Liver (tissue), 9 donors: ENCODE results near the gene GALNT10. TPM values are rescaled to one million over a fixed set of nuclear protein-coding genes. Genes with fewer than 3 reads are reported as not detected.

Source experiments
- DNase-seq: peaks from one replicate; pipeline ENCODE4 v3.0.0-alpha.2; 2017; ENCODE audit warnings: low spot score
- H3K27ac ChIP-seq, 2 donors: one replicate each; pipeline ENCODE4 v1.7.0; 2013; ENCODE audit warnings: inconsistent platforms in 2 of 2, low read length in 2 of 2, control low read depth in 1 of 2, low read depth in 1 of 2, mild to moderate bottlenecking in 1 of 2
- H3K27me3 ChIP-seq, 4 donors: one replicate each; pipeline versions ENCODE4 v1.6.1 to v1.7.0; 2013; ENCODE audit warnings: low read length in 3 of 4, inconsistent platforms in 1 of 4, mild to moderate bottlenecking in 1 of 4, moderate library complexity in 1 of 4; ENCODE audit not compliant: control insufficient read depth in 4 of 4, insufficient read depth in 4 of 4
- H3K36me3 ChIP-seq, 4 donors: one replicate each; pipeline versions ENCODE4 v1.6.1 to v1.7.0; 2013; ENCODE audit warnings: low read length in 3 of 4, mild to moderate bottlenecking in 3 of 4, low read depth in 1 of 4, moderate library complexity in 1 of 4; ENCODE audit not compliant: control insufficient read depth in 4 of 4, insufficient read depth in 3 of 4
- H3K4me1 ChIP-seq, 4 donors: one replicate each; pipeline versions ENCODE4 v1.6.1 to v1.7.0; 2013; ENCODE audit warnings: low read length in 3 of 4, mild to moderate bottlenecking in 3 of 4, moderate library complexity in 1 of 4; ENCODE audit not compliant: control insufficient read depth in 4 of 4, insufficient read depth in 4 of 4
- H3K4me3 ChIP-seq, 3 donors: one replicate each; pipeline versions ENCODE4 v1.6.1 to v1.7.0; 2013; ENCODE audit warnings: low read length in 3 of 3, control low read depth in 1 of 3, low read depth in 1 of 3, mild to moderate bottlenecking in 1 of 3
- H3K9ac ChIP-seq, 2 donors: one replicate each; pipeline ENCODE4 v1.7.0; 2013; ENCODE audit warnings: low read length in 2 of 2, mild to moderate bottlenecking in 2 of 2, moderate library complexity in 2 of 2, control low read depth in 1 of 2, low read depth in 1 of 2
- H3K9me3 ChIP-seq, 4 donors: one replicate each; pipeline versions ENCODE4 v1.6.1 to v1.7.0; 2013; ENCODE audit warnings: low read length in 3 of 4; ENCODE audit not compliant: control insufficient read depth in 4 of 4
- CTCF ChIP-seq: fragments of 150-350 bp; IDR thresholded peaks from 2 replicates; pipeline ENCODE4 v1.5.1; 2017; ENCODE audit warnings: improper control_type of control experiment, low read depth, low read length; ENCODE audit not compliant: missing input control
- EGR1 ChIP-seq, 2 donors: IDR thresholded peaks; 2 replicates each; pipeline ENCODE4 v1.6.1; 2016 to 2018; ENCODE audit warnings: antibody characterized with exemption in 2 of 2, low read depth in 2 of 2
- FOXA1 ChIP-seq: IDR thresholded peaks from 2 replicates; pipeline ENCODE4 v1.6.1; 2016; ENCODE audit warnings: antibody characterized with exemption
- FOXA2 ChIP-seq: IDR thresholded peaks from 2 replicates; pipeline ENCODE4 v1.6.1; 2016; ENCODE audit warnings: antibody characterized with exemption
- GABPA ChIP-seq, 2 donors: IDR thresholded peaks in 1 of 2; conservative IDR thresholded peaks in 1 of 2; 2 replicates each; pipeline ENCODE4 v1.6.1; 2016; ENCODE audit warnings: antibody characterized with exemption in 2 of 2, mild to moderate bottlenecking in 1 of 2, moderate library complexity in 1 of 2
- HNF4A ChIP-seq, 2 donors: conservative IDR thresholded peaks; 2 replicates each; pipeline ENCODE4 v1.6.1; 2016; ENCODE audit warnings: antibody characterized with exemption in 2 of 2, mild to moderate bottlenecking in 2 of 2
- JUND ChIP-seq, 2 donors: IDR thresholded peaks; 2 replicates each; pipeline ENCODE4 v1.6.1; 2016; ENCODE audit warnings: antibody characterized with exemption in 2 of 2
- MAX ChIP-seq: IDR thresholded peaks from 2 replicates; pipeline ENCODE4 v1.6.1; 2016; ENCODE audit warnings: antibody characterized with exemption
- NR2F2 ChIP-seq: IDR thresholded peaks from 2 replicates; pipeline ENCODE4 v1.6.1; 2016; ENCODE audit warnings: antibody characterized with exemption
- RAD21 ChIP-seq, 2 donors: IDR thresholded peaks; 2 replicates each; pipeline ENCODE4 v1.6.1; 2016; ENCODE audit warnings: antibody characterized with exemption in 2 of 2, mild to moderate bottlenecking in 2 of 2
- REST ChIP-seq: IDR thresholded peaks from 2 replicates; pipeline ENCODE4 v1.6.1; 2016; ENCODE audit warnings: antibody characterized with exemption, mild to moderate bottlenecking
- RXRA ChIP-seq, 2 donors: IDR thresholded peaks; 2 replicates each; pipeline ENCODE4 v1.6.1; 2017 to 2018; ENCODE audit warnings: antibody characterized with exemption in 2 of 2, mild to moderate bottlenecking in 1 of 2
- SP1 ChIP-seq: IDR thresholded peaks from 2 replicates; pipeline ENCODE4 v1.6.1; 2018; ENCODE audit warnings: antibody characterized with exemption, mild to moderate bottlenecking
- TAF1 ChIP-seq: conservative IDR thresholded peaks from 2 replicates; pipeline ENCODE4 v1.6.1; 2016; ENCODE audit warnings: antibody characterized with exemption, mild to moderate bottlenecking
- YY1 ChIP-seq: IDR thresholded peaks from 2 replicates; pipeline ENCODE4 v1.6.1; 2016; ENCODE audit warnings: antibody characterized with exemption, mild to moderate bottlenecking
- WGBS: extraction: QIAGEN DNeasy Blood & Tissue Kit; methylation state at CpG from one replicate; pipeline ENCODE4 v1.1.7; 2013; 5-methylcytosine and 5-hydroxymethylcytosine counted together
- polyA plus RNA-seq, 2 donors: library from polyadenylated mRNA; stranded (reverse) in 1 of 2; unstranded in 1 of 2; fragments of 200-250 nt in 1 of 2; fragments of >200 nt in 1 of 2; fragmentation: Nextera tagmentation in 1 of 2; extraction: Ambion mirVana in 1 of 2; gene quantifications; one replicate each; pipeline versions ENCODE4 v1.2.1 to v1.2.3, GENCODE V29; 2013 to 2015
- total RNA-seq, 2 donors: library from RNA; depleted of rRNA; stranded (reverse); fragments of >200 nt; gene quantifications; one replicate each; pipeline ENCODE4 v1.2.3, GENCODE V29; 2014
- TF ChIP-seq, protein P1 (sequence below): IDR thresholded peaks from 2 replicates; pipeline ENCODE4 v1.6.1; 2016; ENCODE audit warnings: antibody characterized with exemption
- TF ChIP-seq, protein P2 (sequence below): IDR thresholded peaks from 2 replicates; pipeline ENCODE4 v1.6.1; 2016; ENCODE audit warnings: antibody characterized with exemption
- donor health status: healthy.
- donor health status: healthy.
- donor health status: healthy.
- donor health status: healthy.
- donor health status: healthy.

Gene GALNT10
- total and polyA plus RNA-seq, 4 donors: 1.1 to 17.8 (median 5.3) TPM

DNA sequence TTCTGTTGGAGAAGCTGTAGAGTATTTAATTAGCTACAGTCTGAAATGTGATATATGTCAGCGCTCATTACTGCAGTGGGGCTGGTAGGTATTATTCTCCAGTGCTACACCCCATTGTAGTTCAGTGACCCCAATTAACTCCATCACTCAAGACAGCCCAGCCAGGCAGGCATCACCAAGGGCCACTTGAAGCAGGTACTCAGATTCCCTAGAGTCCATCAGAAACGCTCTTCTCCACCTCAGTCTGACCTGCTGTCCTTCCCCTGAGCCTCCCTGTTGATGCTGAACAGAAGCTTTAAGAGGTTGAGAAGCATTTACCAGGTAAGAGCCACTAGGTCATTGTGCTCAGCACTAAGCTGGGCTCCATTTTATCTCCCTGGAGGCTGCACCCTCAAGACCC, 71.8 kb downstream of the GALNT10 start:
- no peak overlapping the region for H3K9ac ChIP-seq
- WGBS: 97% methylated on average over 2 of the region's 2 CpGs
- no peaks in the 10 kb centered on the region for H3K36me3 ChIP-seq
- TF ChIP-seq, protein P1, sequence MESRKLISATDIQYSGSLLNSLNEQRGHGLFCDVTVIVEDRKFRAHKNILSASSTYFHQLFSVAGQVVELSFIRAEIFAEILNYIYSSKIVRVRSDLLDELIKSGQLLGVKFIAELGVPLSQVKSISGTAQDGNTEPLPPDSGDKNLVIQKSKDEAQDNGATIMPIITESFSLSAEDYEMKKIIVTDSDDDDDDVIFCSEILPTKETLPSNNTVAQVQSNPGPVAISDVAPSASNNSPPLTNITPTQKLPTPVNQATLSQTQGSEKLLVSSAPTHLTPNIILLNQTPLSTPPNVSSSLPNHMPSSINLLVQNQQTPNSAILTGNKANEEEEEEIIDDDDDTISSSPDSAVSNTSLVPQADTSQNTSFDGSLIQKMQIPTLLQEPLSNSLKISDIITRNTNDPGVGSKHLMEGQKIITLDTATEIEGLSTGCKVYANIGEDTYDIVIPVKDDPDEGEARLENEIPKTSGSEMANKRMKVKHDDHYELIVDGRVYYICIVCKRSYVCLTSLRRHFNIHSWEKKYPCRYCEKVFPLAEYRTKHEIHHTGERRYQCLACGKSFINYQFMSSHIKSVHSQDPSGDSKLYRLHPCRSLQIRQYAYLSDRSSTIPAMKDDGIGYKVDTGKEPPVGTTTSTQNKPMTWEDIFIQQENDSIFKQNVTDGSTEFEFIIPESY: no peak
- no peak for TF ChIP-seq REST
- no peak for TF ChIP-seq HNF4A (conservative IDR thresholded peaks at IDR 0.05)
- TF ChIP-seq RXRA (IDR thresholded peaks at IDR 0.05): no peak
- TF ChIP-seq, protein P2, sequence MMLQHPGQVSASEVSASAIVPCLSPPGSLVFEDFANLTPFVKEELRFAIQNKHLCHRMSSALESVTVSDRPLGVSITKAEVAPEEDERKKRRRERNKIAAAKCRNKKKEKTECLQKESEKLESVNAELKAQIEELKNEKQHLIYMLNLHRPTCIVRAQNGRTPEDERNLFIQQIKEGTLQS: no peak
- no peak for TF ChIP-seq FOXA1
- TF ChIP-seq YY1: no peak
- TF ChIP-seq FOXA2: no peak
- TF ChIP-seq CTCF: no peak
- TF ChIP-seq MAX: no peak
- no peak for TF ChIP-seq GABPA (IDR thresholded peaks at IDR 0.05 in 1 of 2, conservative IDR thresholded peaks at IDR 0.05 in 1 of 2)
- TF ChIP-seq RAD21 (IDR thresholded peaks at IDR 0.05): no peak
- TF ChIP-seq JUND (IDR thresholded peaks at IDR 0.05): no peak
- TF ChIP-seq TAF1: no peak
- no peak for TF ChIP-seq NR2F2
- TF ChIP-seq EGR1 (IDR thresholded peaks at IDR 0.05; ENCODE audit: low read depth in 2 of 2): no peak
- TF ChIP-seq SP1: no peak
- no peaks in the 10 kb centered on the region for H3K4me1 ChIP-seq
- H3K27me3 ChIP-seq: no peaks in the 10 kb centered on the region
- no peak for DNase-seq
- no peak overlapping the region for H3K4me3 ChIP-seq
- no peak overlapping the region for H3K27ac ChIP-seq
- no peaks in the 10 kb centered on the region for H3K9me3 ChIP-seq
